Activated CD8-positive, alpha-beta memory T cell treated with anti-CD3 and anti-CD28 coated beads, Interleukin-2, amount 50 U/mL, for 24 hours (primary cell): ENCODE data around the gene SYAP1.
"Not testable (repeated sequence)": the region's sequence is repeated elsewhere in the genome, so short reads cannot be mapped to it uniquely, and the experiment has no call there.

ENCODE experiments used
- DNase-seq: peaks from one replicate; pipeline ENCODE4 v3.0.0-alpha.2; 2020; ENCODE audit errors: extremely low read depth

SYAP1 gene

GRCh38 chrX:16725072-16725471, 5.7 kb downstream of the SYAP1 start:
- DNase-seq: no peak

- not testable (repeated sequence) for DNase-seq
Measured at GRCh38 chrX:16726347-16726988, 7.1 kb downstream of the SYAP1 start.

- DNase-seq: no peak
Measured at GRCh38 chrX:16727637-16728036, 8.2 kb downstream of the SYAP1 start.

DNA sequence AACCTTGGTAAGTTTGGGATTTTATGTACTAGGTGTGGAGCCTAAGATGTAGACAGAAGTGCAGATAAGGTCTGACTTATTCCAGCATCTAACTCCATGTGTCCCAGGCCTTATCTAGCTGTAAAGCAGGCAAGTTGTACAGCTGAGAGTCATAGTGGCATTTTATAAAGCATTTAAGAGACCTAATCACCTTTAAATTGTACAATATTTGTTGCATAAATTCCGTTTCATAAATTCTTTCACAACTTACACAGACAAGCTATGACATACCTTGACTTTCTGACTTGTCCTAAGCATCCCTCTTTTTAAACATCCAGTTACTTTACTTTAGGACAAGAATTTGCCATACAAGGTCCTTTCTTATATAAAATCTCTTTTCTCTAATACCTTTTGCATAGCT, 11.0 kb downstream of the SYAP1 start:
- no peak for DNase-seq

GRCh38 chrX:16733013-16733412, 13.6 kb downstream of the SYAP1 start:
- no peak for DNase-seq

DNA sequence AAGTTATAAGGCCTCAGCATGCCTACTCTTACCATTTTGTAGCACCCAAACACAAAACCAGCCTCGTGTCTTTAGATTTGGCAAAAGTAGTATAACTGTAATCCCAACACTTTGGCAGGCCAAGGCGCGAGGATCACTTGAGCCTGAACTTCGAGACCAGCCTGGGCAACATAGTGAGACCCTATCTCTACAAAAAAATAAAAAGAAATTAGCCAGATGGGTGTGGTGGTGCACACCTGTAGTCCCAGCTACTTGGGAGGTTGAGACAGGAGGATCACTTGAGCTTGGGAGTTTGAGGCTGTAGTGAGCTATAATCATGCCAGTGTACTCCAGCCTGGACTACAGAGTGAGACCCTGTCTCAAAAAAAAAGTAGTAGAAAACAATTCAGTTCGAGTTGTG, 17.6 kb downstream of the SYAP1 start:
- no peak for DNase-seq

DNA sequence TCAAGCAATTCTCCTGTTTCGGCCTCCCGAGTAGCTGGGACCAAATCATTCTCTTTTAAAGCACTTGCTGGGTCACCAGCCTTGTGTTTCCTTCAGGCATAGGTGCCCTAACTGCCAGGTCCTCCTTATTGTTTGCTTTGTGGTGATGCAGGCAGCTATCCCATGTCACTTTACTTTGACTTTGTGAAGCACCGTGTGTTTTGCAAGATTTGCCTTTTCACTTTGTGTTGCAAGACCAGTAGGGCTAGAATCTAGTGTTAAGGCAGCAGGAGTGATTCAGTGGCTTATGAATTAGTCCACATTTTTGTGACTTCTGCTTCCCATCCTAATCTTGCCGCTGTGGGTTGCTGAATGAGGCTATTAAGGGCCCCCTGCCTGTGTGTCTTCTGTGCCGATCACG, 20.2 kb downstream of the SYAP1 start:
- no peak for DNase-seq

DNA sequence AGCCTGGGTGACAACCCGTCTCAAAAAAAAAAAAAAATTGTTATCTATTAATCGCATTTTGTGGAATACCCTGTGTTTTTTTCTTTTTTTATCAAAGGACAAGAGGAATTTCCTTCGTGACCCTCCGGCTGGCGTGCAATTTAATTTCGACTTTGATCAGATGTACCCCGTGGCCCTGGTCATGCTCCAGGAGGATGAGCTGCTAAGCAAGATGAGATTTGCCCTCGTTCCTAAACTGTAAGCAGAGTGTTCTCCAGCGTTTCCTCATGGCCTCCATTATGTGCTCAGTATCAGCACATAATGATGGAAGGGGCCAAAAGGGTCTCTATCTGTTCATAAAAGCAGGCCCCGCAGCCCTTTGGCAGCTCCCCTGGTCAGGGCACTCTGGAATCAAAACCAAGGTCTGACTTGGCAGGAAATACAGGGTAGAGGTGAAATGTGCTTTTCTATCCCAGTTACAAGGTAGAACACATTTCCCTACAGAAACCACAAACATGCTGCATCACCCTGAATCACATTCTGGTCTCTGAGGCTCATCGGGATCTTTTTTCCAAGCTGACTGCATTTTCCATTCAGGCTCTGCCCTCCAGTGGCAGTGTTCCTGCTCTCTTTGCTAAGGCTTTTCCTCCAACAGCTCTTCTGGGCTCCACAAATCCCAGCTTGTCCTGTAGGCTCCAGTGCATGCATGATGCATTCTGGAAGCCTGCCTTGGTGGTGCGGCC, 24.4 kb downstream of the SYAP1 start:
- DNase-seq: no peak

GRCh38 chrX:16745102-16745501, 25.7 kb downstream of the SYAP1 start:
- no peak for DNase-seq

GRCh38 chrX:16745659-16746058, 26.2 kb downstream of the SYAP1 start:
- no peak for DNase-seq

- DNase-seq: no peak
Measured at GRCh38 chrX:16748425-16748824, 29.0 kb downstream of the SYAP1 start.

- DNase-seq: no peak
Measured at GRCh38 chrX:16750136-16750535, 30.7 kb downstream of the SYAP1 start.

DNA sequence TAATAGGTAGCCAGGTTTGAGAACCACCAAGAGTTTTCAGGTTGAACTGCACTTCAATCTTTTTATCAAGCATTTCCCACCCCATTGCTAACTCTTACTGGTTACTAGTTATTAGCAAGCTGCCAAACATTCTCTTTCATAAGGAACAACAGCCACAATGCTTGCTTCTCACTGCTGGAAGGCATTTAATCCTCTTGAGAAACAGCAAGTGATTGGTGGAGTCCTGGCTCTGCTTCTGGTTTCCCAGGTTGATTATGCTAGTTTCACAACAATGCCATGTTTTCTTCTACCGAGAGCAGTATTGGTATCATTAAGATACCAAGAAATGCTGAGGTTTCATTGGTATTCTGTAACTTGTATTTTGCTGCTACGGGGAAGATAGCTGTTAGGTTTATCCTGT, 34.6 kb downstream of the SYAP1 start:
- no peak for DNase-seq

- DNase-seq: no peak
Measured at GRCh38 chrX:16756724-16757123, 37.3 kb downstream of the SYAP1 start.

DNA sequence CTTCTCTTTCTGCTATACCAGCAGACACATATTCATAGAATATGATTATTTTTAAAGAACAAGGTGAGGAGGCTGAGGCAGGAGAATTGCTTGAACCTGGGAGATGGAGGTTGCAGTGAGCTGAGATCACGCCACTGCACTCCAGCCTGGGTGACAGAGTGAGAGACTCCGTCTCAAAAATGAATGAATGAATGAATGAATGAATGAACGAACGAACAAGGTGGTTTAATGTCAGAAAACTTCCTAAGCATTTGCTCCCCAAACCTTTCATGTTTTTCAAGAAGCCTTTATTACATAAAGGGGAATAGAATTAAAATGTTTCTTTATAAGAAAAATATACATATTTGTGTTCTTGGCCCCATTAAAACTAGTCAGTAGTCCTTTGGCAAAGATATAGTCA, 42.1 kb downstream of the SYAP1 start:
- not testable (repeated sequence) for DNase-seq

GRCh38 chrX:16762579-16762978, 43.2 kb downstream of the SYAP1 start:
- no peak for DNase-seq

DNA sequence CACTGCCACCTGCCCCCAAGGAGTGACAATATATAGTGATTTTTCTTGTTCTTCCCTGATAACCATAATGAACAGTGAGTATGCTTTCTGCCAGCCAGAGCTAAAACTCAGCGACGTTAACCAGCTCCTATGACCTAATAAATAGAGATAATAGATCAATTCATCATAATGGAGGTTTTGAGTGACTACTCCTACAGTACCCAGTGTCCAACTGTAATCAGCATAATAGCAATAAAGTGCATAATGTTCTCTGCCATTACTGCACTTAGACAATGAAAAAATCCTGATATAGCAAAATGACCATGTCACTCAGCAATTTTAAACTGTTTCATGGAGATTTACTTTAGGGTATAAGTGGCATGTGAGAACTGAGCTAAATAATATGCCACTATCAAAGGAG, 46.2 kb downstream of the SYAP1 start:
- no peak for DNase-seq

GRCh38 chrX:16770970-16771482, 51.6 kb downstream of the SYAP1 start:
- DNase-seq: no peak

- no peak for DNase-seq
Measured at GRCh38 chrX:16771483-16772398, 52.3 kb downstream of the SYAP1 start.

GRCh38 chrX:16772460-16772859, 53.0 kb downstream of the SYAP1 start:
- DNase-seq: no peak

DNA sequence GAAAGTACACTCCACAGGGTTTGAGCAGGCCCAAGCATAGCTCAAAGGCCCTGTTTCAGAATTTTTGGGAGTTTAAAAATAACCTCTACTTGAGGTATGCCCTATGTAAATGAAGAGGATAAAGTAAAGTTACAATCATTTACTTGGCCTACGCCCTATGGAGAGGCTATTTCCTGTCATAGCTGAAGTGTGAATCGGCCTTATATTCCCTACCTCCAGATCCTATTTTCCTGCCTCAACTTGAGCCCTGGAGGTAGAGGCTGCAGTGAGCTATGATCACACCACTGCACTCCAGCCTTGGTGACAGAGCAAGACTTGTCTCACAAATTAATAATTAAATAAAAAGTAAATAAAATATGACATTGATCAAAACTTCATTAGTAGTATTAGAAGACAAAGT, 55.3 kb downstream of the SYAP1 start:
- no peak for DNase-seq

DNA sequence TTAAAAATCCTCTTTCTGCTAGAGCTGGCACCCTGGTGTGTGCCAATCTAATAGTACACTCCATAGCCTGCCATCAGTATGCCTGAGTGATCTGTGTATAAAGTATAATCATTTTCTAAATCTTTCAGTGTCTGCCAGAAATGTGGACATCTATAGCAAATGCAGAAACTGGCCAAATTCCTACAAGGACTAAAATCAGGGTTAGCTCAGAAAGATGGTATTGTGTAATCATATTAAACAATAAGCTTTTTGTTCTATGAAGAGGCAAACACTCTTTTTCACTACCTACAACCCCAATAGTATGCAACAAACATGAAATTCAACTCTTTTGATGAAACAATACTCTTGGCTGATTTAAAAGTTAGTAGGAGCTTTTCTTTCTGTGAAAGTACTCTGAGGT, 59.1 kb downstream of the SYAP1 start:
- DNase-seq: no peak
